Astrocyte (in vitro differentiated cells and primary cell): ENCODE data around the gene UCP2. TPM values are rescaled to one million over a fixed set of nuclear protein-coding genes. Genes with fewer than 3 reads are reported as not detected.

Experiments used
- DNase-seq: peaks from one replicate; pipeline ENCODE4 v3.0.0-alpha.2; 2010; ENCODE audit warnings: low read depth
- FAIRE-seq: peaks from 2 replicates; lab custom pipeline; 2011; peaks lifted over from hg19 to GRCh38; lab: Jason Lieb, UNC
- H2AFZ ChIP-seq: 2 replicates; pipeline ENCODE4 v1.6.0; 2012; ENCODE audit warnings: low read depth, low read length, inconsistent platforms
- H3K27ac ChIP-seq: 2 replicates; pipeline ENCODE4 v1.5.1; 2011; ENCODE audit warnings: low read depth, low read length, inconsistent platforms
- H3K27me3 ChIP-seq: 2 replicates; pipeline ENCODE4 v1.6.0; 2011; ENCODE audit warnings: low read length, inconsistent platforms; ENCODE audit not compliant: insufficient read depth
- H3K36me3 ChIP-seq: 2 replicates; pipeline ENCODE4 v1.5.1; 2011; ENCODE audit warnings: low read length, inconsistent platforms; ENCODE audit not compliant: insufficient read depth
- H3K4me1 ChIP-seq: 2 replicates; pipeline ENCODE4 v1.5.1; 2011; ENCODE audit warnings: low read length, inconsistent platforms; ENCODE audit not compliant: insufficient read depth
- H3K4me2 ChIP-seq: 2 replicates; pipeline ENCODE4 v1.6.0; 2012; ENCODE audit warnings: low read length, inconsistent platforms
- H3K4me3 ChIP-seq: 2 replicates; pipeline ENCODE4 v1.5.1; 2011; ENCODE audit warnings: low read depth, mild to moderate bottlenecking, low read length, inconsistent platforms; ENCODE audit not compliant: insufficient read depth
- H3K79me2 ChIP-seq: 2 replicates; pipeline ENCODE4 v1.6.0; 2012; ENCODE audit warnings: mild to moderate bottlenecking, low read length, inconsistent platforms; ENCODE audit not compliant: insufficient read depth
- H3K9ac ChIP-seq: 2 replicates; pipeline ENCODE4 v1.6.0; 2012; ENCODE audit warnings: mild to moderate bottlenecking, low read length, inconsistent platforms
- H3K9me3 ChIP-seq: 2 replicates; pipeline ENCODE4 v1.5.1; 2012; ENCODE audit warnings: low read depth, mild to moderate bottlenecking, low read length, inconsistent platforms; ENCODE audit not compliant: insufficient read depth
- H4K20me1 ChIP-seq: 2 replicates; pipeline ENCODE4 v1.6.0; 2012; ENCODE audit warnings: low read length, inconsistent platforms; ENCODE audit not compliant: insufficient read depth
- H3K27ac Mint-ChIP-seq: one replicate; pipeline ENCODE4 v1.8.0; 2021; ENCODE audit warnings: mild to moderate bottlenecking, mixed read lengths; ENCODE audit not compliant: unreplicated experiment
- H3K27me3 Mint-ChIP-seq: one replicate; pipeline ENCODE4 v1.8.0; 2021; ENCODE audit warnings: low read depth, mixed read lengths; ENCODE audit not compliant: unreplicated experiment
- H3K36me3 Mint-ChIP-seq: one replicate; pipeline ENCODE4 v1.8.0; 2021; ENCODE audit warnings: low read depth, mixed read lengths; ENCODE audit not compliant: unreplicated experiment
- H3K4me1 Mint-ChIP-seq: one replicate; pipeline ENCODE4 v1.8.0; 2021; ENCODE audit warnings: low read depth, mixed read lengths; ENCODE audit not compliant: unreplicated experiment
- H3K4me3 Mint-ChIP-seq: one replicate; pipeline ENCODE4 v1.8.0; 2021; ENCODE audit warnings: mild to moderate bottlenecking, moderate library complexity, mixed read lengths; ENCODE audit not compliant: unreplicated experiment
- H3K9me3 Mint-ChIP-seq: one replicate; pipeline ENCODE4 v1.8.0; 2021; ENCODE audit warnings: mild to moderate bottlenecking, mixed read lengths; ENCODE audit not compliant: unreplicated experiment
- EZH2 ChIP-seq: IDR thresholded peaks from 2 replicates; pipeline ENCODE4 v1.6.1; 2012; ENCODE audit warnings: mild to moderate bottlenecking, low read length, inconsistent platforms; ENCODE audit not compliant: insufficient read depth
- total RNA-seq: library from RNA; stranded (reverse); gene quantifications from 2 replicates; pipeline ENCODE4 v1.2.1, GENCODE V29; 2021
- TF ChIP-seq, protein P1 (sequence below): IDR thresholded peaks from 2 replicates; pipeline ENCODE4 v1.5.1; 2011; ENCODE audit warnings: low read depth, mild to moderate bottlenecking, inconsistent platforms, low read length, moderate library complexity; ENCODE audit not compliant: insufficient read depth

The UCP2 gene
- total RNA-seq, 1 donor from 2014 or later, result 83.0 TPM

DNA sequence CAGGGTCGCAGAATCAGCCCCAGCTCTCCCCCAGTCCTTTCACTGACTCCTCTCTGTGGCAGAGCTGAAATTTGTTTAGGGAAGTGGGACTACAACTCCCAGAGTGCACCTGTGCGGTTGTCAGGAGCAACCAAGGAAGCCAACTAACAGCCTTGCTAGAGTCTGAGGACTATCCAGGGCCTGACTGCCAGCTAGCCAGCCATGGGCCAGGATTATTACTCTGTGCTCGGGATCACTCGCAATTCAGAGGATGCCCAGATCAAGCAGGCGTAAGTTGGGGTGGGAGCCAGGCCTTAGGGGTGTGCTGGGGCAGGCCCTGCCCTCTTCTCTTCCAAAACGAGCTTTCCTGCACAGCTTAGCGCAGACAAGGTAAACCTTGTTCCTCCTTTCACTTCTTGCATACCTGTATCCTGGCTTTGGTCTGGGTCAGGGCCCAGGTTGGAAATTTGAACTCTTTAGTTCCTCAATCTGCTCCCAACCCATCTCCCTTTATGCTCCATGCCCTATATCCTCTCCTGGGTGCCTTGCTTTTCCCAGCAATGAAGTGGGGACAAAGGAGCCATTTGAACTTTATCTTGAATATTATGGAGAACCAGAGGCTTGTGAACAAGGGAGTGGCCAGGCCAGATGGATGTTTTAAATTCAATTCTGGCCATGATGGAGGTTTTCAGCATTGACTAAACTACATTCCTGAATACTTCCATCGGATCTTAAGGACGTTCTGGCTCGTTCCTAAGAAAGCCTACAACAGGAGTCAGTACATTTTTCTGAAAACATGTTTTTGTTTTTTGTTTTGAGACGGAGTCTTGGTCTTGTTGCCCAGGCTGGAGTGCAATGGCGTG lies 31.6 kb downstream of the UCP2 start, which contains the start of gene DNAJB13:
TSS of gene DNAJB13 (plus strand) at position 158 of the 842 bp plus-strand sequence. CDS start at position 202, 44 bp downstream.
- Histone ChIP-seq H3K4me3 (no peak within 1 kb of the TSS), H3K4me2 (no peak within 1 kb of the TSS), H4K20me1 (no peaks in the 10 kb centered on the region), H3K9me3 (peaks cover 3% of the 10 kb centered on the region), H3K36me3 (no peaks in the 10 kb centered on the region), H3K79me2 (no peaks in the 10 kb centered on the region), H3K27ac (no peak within 1 kb of the TSS), H3K27me3 (no peaks in the 10 kb centered on the region), H2AFZ (no peak within 1 kb of the TSS), H3K4me1 (peaks cover 3% of the 10 kb centered on the region), H3K9ac (no peak within 1 kb of the TSS)
- H3K4me3 Mint-ChIP-seq, result no peak within 1 kb of the TSS
- peaks cover 3% of the 10 kb centered on the region for H3K36me3 Mint-ChIP-seq
- no peak for FAIRE-seq
- no peaks in the 10 kb centered on the region for H3K27me3 Mint-ChIP-seq
- H3K27ac Mint-ChIP-seq, result no peak within 1 kb of the TSS
- H3K9me3 Mint-ChIP-seq, result peaks cover 5% of the 10 kb centered on the region
- peak; percentile 41 for DNase-seq
- TF ChIP-seq, protein P1, sequence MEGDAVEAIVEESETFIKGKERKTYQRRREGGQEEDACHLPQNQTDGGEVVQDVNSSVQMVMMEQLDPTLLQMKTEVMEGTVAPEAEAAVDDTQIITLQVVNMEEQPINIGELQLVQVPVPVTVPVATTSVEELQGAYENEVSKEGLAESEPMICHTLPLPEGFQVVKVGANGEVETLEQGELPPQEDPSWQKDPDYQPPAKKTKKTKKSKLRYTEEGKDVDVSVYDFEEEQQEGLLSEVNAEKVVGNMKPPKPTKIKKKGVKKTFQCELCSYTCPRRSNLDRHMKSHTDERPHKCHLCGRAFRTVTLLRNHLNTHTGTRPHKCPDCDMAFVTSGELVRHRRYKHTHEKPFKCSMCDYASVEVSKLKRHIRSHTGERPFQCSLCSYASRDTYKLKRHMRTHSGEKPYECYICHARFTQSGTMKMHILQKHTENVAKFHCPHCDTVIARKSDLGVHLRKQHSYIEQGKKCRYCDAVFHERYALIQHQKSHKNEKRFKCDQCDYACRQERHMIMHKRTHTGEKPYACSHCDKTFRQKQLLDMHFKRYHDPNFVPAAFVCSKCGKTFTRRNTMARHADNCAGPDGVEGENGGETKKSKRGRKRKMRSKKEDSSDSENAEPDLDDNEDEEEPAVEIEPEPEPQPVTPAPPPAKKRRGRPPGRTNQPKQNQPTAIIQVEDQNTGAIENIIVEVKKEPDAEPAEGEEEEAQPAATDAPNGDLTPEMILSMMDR, result no peak
- TF ChIP-seq EZH2, result no peak
- H3K4me1 Mint-ChIP-seq, result peaks cover 4% of the 10 kb centered on the region

DNA sequence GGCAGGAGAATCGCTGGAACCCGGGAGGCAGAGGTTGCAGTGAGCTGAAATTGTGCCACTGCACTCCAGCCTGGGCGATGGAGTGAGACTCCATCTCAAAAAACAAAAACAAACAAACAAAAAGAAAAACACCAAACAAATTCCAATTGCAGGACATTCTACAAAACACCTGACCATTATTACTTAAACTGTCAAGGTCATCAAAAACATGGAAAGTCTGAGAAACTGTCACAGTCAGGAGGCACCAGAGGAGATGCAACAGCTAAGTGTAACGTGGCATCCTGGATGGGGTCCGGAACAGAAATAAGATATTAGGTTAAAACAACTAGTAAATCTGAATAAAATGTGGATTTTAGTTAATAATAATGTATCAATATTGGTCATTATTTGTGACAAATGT lies 32.7 kb downstream of the UCP2 start:
- no peaks in the 10 kb centered on the region for H3K79me2 ChIP-seq
- Mint-ChIP-seq H3K4me3 (no peak overlapping the region), H3K27me3 (no peaks in the 10 kb centered on the region), H3K4me1 (peaks cover 2% of the 10 kb centered on the region), H3K27ac (no peak overlapping the region), H3K36me3 (peaks cover 6% of the 10 kb centered on the region), H3K9me3 (peaks cover 5% of the 10 kb centered on the region)
- no peak for TF ChIP-seq EZH2
- TF ChIP-seq, protein P1, result no peak
- no peaks in the 10 kb centered on the region for H4K20me1 ChIP-seq
- no peaks in the 10 kb centered on the region for H3K36me3 ChIP-seq
- DNase-seq (no peak), FAIRE-seq (no peak)
- no peaks in the 10 kb centered on the region for H3K4me1 ChIP-seq
- no peak overlapping the region for H3K4me2 ChIP-seq
- peaks cover 3% of the 10 kb centered on the region for H3K9me3 ChIP-seq
- no peaks in the 10 kb centered on the region for H3K27me3 ChIP-seq
- no peak overlapping the region for H3K4me3 ChIP-seq
- H2AFZ ChIP-seq, result no peak overlapping the region
- H3K27ac ChIP-seq, result no peak overlapping the region
- H3K9ac ChIP-seq, result no peak overlapping the region

DNA sequence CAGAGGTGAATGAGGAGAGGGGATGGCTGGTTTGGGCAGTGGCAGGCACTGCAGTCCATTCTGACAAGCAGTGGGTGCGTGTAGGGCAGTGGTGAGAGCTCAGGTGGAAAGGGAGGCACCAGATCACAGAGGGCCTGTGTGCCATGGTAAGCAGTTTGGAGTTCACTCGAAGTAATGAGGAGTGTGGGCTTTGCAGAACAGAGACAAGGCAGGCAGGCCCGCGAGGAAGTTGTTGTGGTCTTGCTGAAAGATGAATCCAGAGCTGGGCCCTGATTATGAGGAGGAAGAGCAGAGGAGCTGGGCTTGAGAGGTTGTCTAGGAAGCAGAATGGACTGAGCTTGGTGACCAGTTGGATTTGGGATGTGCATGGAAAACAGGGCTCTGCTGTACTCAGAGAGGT lies 33.4 kb downstream of the UCP2 start:
- peaks cover 6% of the 10 kb centered on the region for H3K36me3 Mint-ChIP-seq
- Histone ChIP-seq H3K4me3 (no peak overlapping the region), H3K79me2 (no peaks in the 10 kb centered on the region), H3K9me3 (peaks cover 3% of the 10 kb centered on the region), H3K36me3 (no peaks in the 10 kb centered on the region), H3K27ac (no peak overlapping the region), H2AFZ (no peak overlapping the region), H3K4me1 (no peaks in the 10 kb centered on the region), H4K20me1 (no peaks in the 10 kb centered on the region), H3K4me2 (no peak overlapping the region), H3K27me3 (no peaks in the 10 kb centered on the region), H3K9ac (no peak overlapping the region)
- TF ChIP-seq, protein P1, result no peak
- TF ChIP-seq EZH2, result no peak
- FAIRE-seq (no peak), DNase-seq (no peak)
- peaks cover 5% of the 10 kb centered on the region for H3K9me3 Mint-ChIP-seq
- no peak overlapping the region for H3K27ac Mint-ChIP-seq
- peaks cover 2% of the 10 kb centered on the region for H3K4me1 Mint-ChIP-seq
- H3K27me3 Mint-ChIP-seq, result no peaks in the 10 kb centered on the region
- H3K4me3 Mint-ChIP-seq, result peak overlapping the region; percentile 28
